ENCODE data around the gene ESD.

Gene ESD

DNA sequence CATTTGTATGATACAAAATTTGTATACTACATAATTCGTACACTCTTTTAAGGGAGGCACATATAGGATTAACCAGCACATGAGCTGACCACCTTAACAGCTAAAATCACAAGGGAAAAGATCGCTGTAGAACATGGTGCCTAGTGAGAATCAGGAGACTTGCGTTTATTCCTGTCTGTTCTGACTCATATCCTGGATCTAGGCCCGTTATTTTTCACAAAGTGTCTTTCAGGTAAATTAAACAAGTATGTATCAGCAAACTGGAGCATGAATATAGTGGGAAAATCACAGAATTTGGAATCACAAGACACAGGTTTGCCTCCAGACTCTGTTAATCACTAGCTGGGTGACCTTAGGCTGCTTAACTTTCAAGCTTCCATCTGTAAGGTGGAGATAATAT is 47.5 kb upstream of the ESD start:
- Histone ChIP-seq H3K27ac (ENCODE audit: low read depth, low read length) (no peak overlapping the region), H3K36me3 (ENCODE audit: control insufficient read depth, low read length) (no peaks in the 10 kb centered on the region), H3K4me3 (ENCODE audit: low read length) (no peak overlapping the region), H3F3A (ENCODE audit: control insufficient read depth, insufficient read depth) (no peaks in the 10 kb centered on the region), H3K4me2 (ENCODE audit: low read length) (no peak overlapping the region), H4K20me1 (ENCODE audit: control insufficient read depth, insufficient read depth, low read depth, low read length) (no peaks in the 10 kb centered on the region), H3K9me2 (replicated peaks; ENCODE audit: control insufficient read depth, low read length) (no peaks in the 10 kb centered on the region), H3K79me2 (ENCODE audit: control insufficient read depth, low read length) (no peaks in the 10 kb centered on the region), H3K9me3 (ENCODE audit: control insufficient read depth, insufficient read depth, low read length) (no peaks in the 10 kb centered on the region), H3K27me3 (ENCODE audit: control insufficient read depth, low read length) (peaks cover 10% of the 10 kb centered on the region; the same call in 1 of the 2 replicates), H3K4me1 (ENCODE audit: control insufficient read depth, low read length) (no peaks in the 10 kb centered on the region)
- TF ChIP-seq, protein P1, sequence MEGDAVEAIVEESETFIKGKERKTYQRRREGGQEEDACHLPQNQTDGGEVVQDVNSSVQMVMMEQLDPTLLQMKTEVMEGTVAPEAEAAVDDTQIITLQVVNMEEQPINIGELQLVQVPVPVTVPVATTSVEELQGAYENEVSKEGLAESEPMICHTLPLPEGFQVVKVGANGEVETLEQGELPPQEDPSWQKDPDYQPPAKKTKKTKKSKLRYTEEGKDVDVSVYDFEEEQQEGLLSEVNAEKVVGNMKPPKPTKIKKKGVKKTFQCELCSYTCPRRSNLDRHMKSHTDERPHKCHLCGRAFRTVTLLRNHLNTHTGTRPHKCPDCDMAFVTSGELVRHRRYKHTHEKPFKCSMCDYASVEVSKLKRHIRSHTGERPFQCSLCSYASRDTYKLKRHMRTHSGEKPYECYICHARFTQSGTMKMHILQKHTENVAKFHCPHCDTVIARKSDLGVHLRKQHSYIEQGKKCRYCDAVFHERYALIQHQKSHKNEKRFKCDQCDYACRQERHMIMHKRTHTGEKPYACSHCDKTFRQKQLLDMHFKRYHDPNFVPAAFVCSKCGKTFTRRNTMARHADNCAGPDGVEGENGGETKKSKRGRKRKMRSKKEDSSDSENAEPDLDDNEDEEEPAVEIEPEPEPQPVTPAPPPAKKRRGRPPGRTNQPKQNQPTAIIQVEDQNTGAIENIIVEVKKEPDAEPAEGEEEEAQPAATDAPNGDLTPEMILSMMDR (IDR thresholded peaks at IDR 0.05; ENCODE audit: low read depth, low read length, poor library complexity, severe bottlenecking) = no peak
- no peak for TF ChIP-seq EZH2phosphoT487 (IDR thresholded peaks at IDR 0.05; ENCODE audit: borderline replicate concordance, low read length)

DNA sequence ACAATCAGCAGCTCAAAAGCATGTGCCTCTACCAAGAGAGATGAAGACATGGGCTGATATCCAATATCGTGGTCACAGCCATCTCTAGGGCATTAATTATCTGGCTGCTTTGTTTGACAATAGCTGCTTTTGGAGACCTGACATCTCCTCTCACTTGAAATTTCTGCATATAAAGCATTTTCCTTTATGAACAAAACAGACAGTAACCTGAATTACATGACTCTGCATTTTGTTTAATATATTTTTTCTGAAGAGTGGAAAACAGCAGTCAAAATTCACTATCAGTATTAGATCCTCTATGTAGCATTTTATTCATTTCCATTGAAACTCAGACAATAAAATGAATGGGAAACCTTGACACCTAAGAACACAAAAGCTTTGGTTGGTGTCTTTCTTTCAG is 42.4 kb upstream of the ESD start:
- no peaks in the 10 kb centered on the region for H3K9me3 ChIP-seq (ENCODE audit: control insufficient read depth, insufficient read depth, low read length)
- H3K4me2 ChIP-seq (ENCODE audit: low read length) = no peak overlapping the region
- H3K27me3 ChIP-seq (ENCODE audit: control insufficient read depth, low read length) = peaks cover 17% of the 10 kb centered on the region; the same call in 1 of the 2 replicates
- H3K4me1 ChIP-seq (ENCODE audit: control insufficient read depth, low read length) = no peaks in the 10 kb centered on the region
- no peaks in the 10 kb centered on the region for H3K36me3 ChIP-seq (ENCODE audit: control insufficient read depth, low read length)
- H3K79me2 ChIP-seq (ENCODE audit: control insufficient read depth, low read length) = no peaks in the 10 kb centered on the region
- no peaks in the 10 kb centered on the region for H3K9me2 ChIP-seq (replicated peaks; ENCODE audit: control insufficient read depth, low read length)
- H3K4me3 ChIP-seq (ENCODE audit: low read length) = no peak overlapping the region
- H3K27ac ChIP-seq (ENCODE audit: low read depth, low read length) = no peak overlapping the region
- H4K20me1 ChIP-seq (ENCODE audit: control insufficient read depth, insufficient read depth, low read depth, low read length) = no peaks in the 10 kb centered on the region
- no peaks in the 10 kb centered on the region for H3F3A ChIP-seq (ENCODE audit: control insufficient read depth, insufficient read depth)
- no peak for TF ChIP-seq EZH2phosphoT487 (IDR thresholded peaks at IDR 0.05; ENCODE audit: borderline replicate concordance, low read length)
- TF ChIP-seq, protein P1 (IDR thresholded peaks at IDR 0.05; ENCODE audit: low read depth, low read length, poor library complexity, severe bottlenecking) = no peak

GRCh38 chr13:46834657-46835056 is 37.7 kb upstream of the ESD start:
- Histone ChIP-seq H3K4me2 (ENCODE audit: low read length) (no peak overlapping the region), H3K27me3 (ENCODE audit: control insufficient read depth, low read length) (peaks cover 13% of the 10 kb centered on the region; the same call in 1 of the 2 replicates), H3K4me1 (ENCODE audit: control insufficient read depth, low read length) (no peaks in the 10 kb centered on the region), H3K9me3 (ENCODE audit: control insufficient read depth, insufficient read depth, low read length) (no peaks in the 10 kb centered on the region), H3K36me3 (ENCODE audit: control insufficient read depth, low read length) (no peaks in the 10 kb centered on the region), H3K9me2 (replicated peaks; ENCODE audit: control insufficient read depth, low read length) (no peaks in the 10 kb centered on the region), H3F3A (ENCODE audit: control insufficient read depth, insufficient read depth) (no peaks in the 10 kb centered on the region), H3K27ac (ENCODE audit: low read depth, low read length) (no peak overlapping the region), H3K79me2 (ENCODE audit: control insufficient read depth, low read length) (no peaks in the 10 kb centered on the region), H3K4me3 (ENCODE audit: low read length) (no peak overlapping the region), H4K20me1 (ENCODE audit: control insufficient read depth, insufficient read depth, low read depth, low read length) (no peaks in the 10 kb centered on the region)
- TF ChIP-seq, protein P1 (IDR thresholded peaks at IDR 0.05; ENCODE audit: low read depth, low read length, poor library complexity, severe bottlenecking) = no peak
- TF ChIP-seq EZH2phosphoT487 (IDR thresholded peaks at IDR 0.05; ENCODE audit: borderline replicate concordance, low read length) = no peak
